Measurements from ENCODE around the gene DDX11.
"Not testable (repeated sequence)": the region's sequence is repeated elsewhere in the genome, so short reads cannot be mapped to it uniquely, and the experiment has no call there.

The DDX11 gene

GRCh38 chr12:31073527-31074332 lies at the start of gene DDX11:
Gene DDX11, plus strand, starts transcription at chr12:31073860. Its CDS starts 4,534 bp downstream, at chr12:31078394.
- H3K9me3 Mint-ChIP-seq, H3K27me3 Mint-ChIP-seq: not testable (repeated sequence)
- peaks cover 37% of the 10 kb centered on the region for H3K4me1 Mint-ChIP-seq (ENCODE audit: low read depth)
- H3K27ac Mint-ChIP-seq: peak within 1 kb of the TSS; percentile 98
- peaks cover 25% of the 10 kb centered on the region for H3K36me3 Mint-ChIP-seq (ENCODE audit: low read depth)
- H3K4me3 Mint-ChIP-seq: peak within 1 kb of the TSS; percentile 98

GRCh38 chr12:31026202-31026601 lies 47.5 kb upstream of the DDX11 start:
- no peaks in the 10 kb centered on the region for H3K4me1 Mint-ChIP-seq (ENCODE audit: low read depth)
- no peak overlapping the region for H3K4me3 Mint-ChIP-seq

GRCh38 chr12:31027006-31027405 lies 46.7 kb upstream of the DDX11 start:
- H3K36me3 Mint-ChIP-seq (ENCODE audit: low read depth); H3K27me3 Mint-ChIP-seq; H3K9me3 Mint-ChIP-seq; H3K4me3 Mint-ChIP-seq; H3K4me1 Mint-ChIP-seq (ENCODE audit: low read depth); H3K27ac Mint-ChIP-seq: not testable (repeated sequence)

More at GRCh38 chr12:31026202-31026601, 47.5 kb upstream of the DDX11 start:
- Mint-ChIP-seq H3K9me3 (no peaks in the 10 kb centered on the region), H3K27me3 (no peaks in the 10 kb centered on the region), H3K27ac (no peak overlapping the region), H3K36me3 (ENCODE audit: low read depth) (no peaks in the 10 kb centered on the region)

GRCh38 chr12:31029468-31029867 lies 44.2 kb upstream of the DDX11 start:
- Mint-ChIP-seq H3K27ac (no peak overlapping the region), H3K4me1 (ENCODE audit: low read depth) (no peaks in the 10 kb centered on the region)

GRCh38 chr12:31029916-31030562 lies 43.6 kb upstream of the DDX11 start:
- H3K27me3 Mint-ChIP-seq: no peaks in the 10 kb centered on the region
- no peaks in the 10 kb centered on the region for H3K4me1 Mint-ChIP-seq (ENCODE audit: low read depth)
- no peaks in the 10 kb centered on the region for H3K9me3 Mint-ChIP-seq
- no peaks in the 10 kb centered on the region for H3K36me3 Mint-ChIP-seq (ENCODE audit: low read depth)
- no peak overlapping the region for H3K4me3 Mint-ChIP-seq
- H3K27ac Mint-ChIP-seq: no peak overlapping the region

More at GRCh38 chr12:31029468-31029867, 44.2 kb upstream of the DDX11 start:
- H3K4me3 Mint-ChIP-seq: no peak overlapping the region
- H3K36me3 Mint-ChIP-seq (ENCODE audit: low read depth): no peaks in the 10 kb centered on the region
- no peaks in the 10 kb centered on the region for H3K9me3 Mint-ChIP-seq
- no peaks in the 10 kb centered on the region for H3K27me3 Mint-ChIP-seq

- Mint-ChIP-seq H3K4me1 (ENCODE audit: low read depth) (no peaks in the 10 kb centered on the region), H3K27ac (no peak overlapping the region), H3K27me3 (no peaks in the 10 kb centered on the region), H3K36me3 (ENCODE audit: low read depth) (no peaks in the 10 kb centered on the region), H3K9me3 (no peaks in the 10 kb centered on the region), H3K4me3 (no peak overlapping the region)
These were observed 41.7 kb upstream of the DDX11 start for GRCh38 chr12:31031951-31032335.

GRCh38 chr12:31033146-31033545 lies 40.5 kb upstream of the DDX11 start:
- no peaks in the 10 kb centered on the region for H3K9me3 Mint-ChIP-seq
- H3K4me1 Mint-ChIP-seq (ENCODE audit: low read depth): no peaks in the 10 kb centered on the region
- no peak overlapping the region for H3K4me3 Mint-ChIP-seq
- H3K27ac Mint-ChIP-seq: no peak overlapping the region
- peaks cover 5% of the 10 kb centered on the region for H3K27me3 Mint-ChIP-seq
- no peaks in the 10 kb centered on the region for H3K36me3 Mint-ChIP-seq (ENCODE audit: low read depth)

GRCh38 chr12:31033681-31034080 lies 40.0 kb upstream of the DDX11 start:
- no peak overlapping the region for H3K27ac Mint-ChIP-seq
- no peaks in the 10 kb centered on the region for H3K9me3 Mint-ChIP-seq

GRCh38 chr12:31034372-31034771 lies 39.3 kb upstream of the DDX11 start:
- H3K4me3 Mint-ChIP-seq: no peak overlapping the region
- no peak overlapping the region for H3K27ac Mint-ChIP-seq
- H3K36me3 Mint-ChIP-seq (ENCODE audit: low read depth): no peaks in the 10 kb centered on the region
- no peaks in the 10 kb centered on the region for H3K4me1 Mint-ChIP-seq (ENCODE audit: low read depth)
- H3K27me3 Mint-ChIP-seq: peaks cover 6% of the 10 kb centered on the region
- no peaks in the 10 kb centered on the region for H3K9me3 Mint-ChIP-seq

More at GRCh38 chr12:31033681-31034080, 40.0 kb upstream of the DDX11 start:
- Mint-ChIP-seq H3K36me3 (ENCODE audit: low read depth) (no peaks in the 10 kb centered on the region), H3K27me3 (peaks cover 6% of the 10 kb centered on the region), H3K4me3 (no peak overlapping the region), H3K4me1 (ENCODE audit: low read depth) (no peaks in the 10 kb centered on the region)

- Mint-ChIP-seq H3K4me1 (ENCODE audit: low read depth) (no peaks in the 10 kb centered on the region), H3K27ac (no peak overlapping the region), H3K36me3 (ENCODE audit: low read depth) (no peaks in the 10 kb centered on the region), H3K27me3 (peaks cover 6% of the 10 kb centered on the region), H3K9me3 (no peaks in the 10 kb centered on the region), H3K4me3 (no peak overlapping the region)
These were observed 38.4 kb upstream of the DDX11 start for GRCh38 chr12:31035226-31035625.

GRCh38 chr12:31035967-31036665 lies 37.5 kb upstream of the DDX11 start:
- Mint-ChIP-seq H3K27ac (no peak overlapping the region), H3K27me3 (peaks cover 6% of the 10 kb centered on the region), H3K36me3 (ENCODE audit: low read depth) (no peaks in the 10 kb centered on the region), H3K9me3 (no peaks in the 10 kb centered on the region), H3K4me3 (no peak overlapping the region), H3K4me1 (ENCODE audit: low read depth) (no peaks in the 10 kb centered on the region)

GRCh38 chr12:31037028-31037427 lies 36.6 kb upstream of the DDX11 start:
- Mint-ChIP-seq H3K36me3 (ENCODE audit: low read depth) (no peaks in the 10 kb centered on the region), H3K4me3 (no peak overlapping the region), H3K27me3 (peaks cover 6% of the 10 kb centered on the region), H3K4me1 (ENCODE audit: low read depth) (no peaks in the 10 kb centered on the region), H3K9me3 (no peaks in the 10 kb centered on the region), H3K27ac (no peak overlapping the region)

- H3K36me3 Mint-ChIP-seq (ENCODE audit: low read depth): no peaks in the 10 kb centered on the region
- H3K27me3 Mint-ChIP-seq: peaks cover 6% of the 10 kb centered on the region
- H3K4me1 Mint-ChIP-seq (ENCODE audit: low read depth): no peaks in the 10 kb centered on the region
- no peak overlapping the region for H3K4me3 Mint-ChIP-seq
- H3K27ac Mint-ChIP-seq: no peak overlapping the region
- H3K9me3 Mint-ChIP-seq: no peaks in the 10 kb centered on the region
These were observed 35.7 kb upstream of the DDX11 start for GRCh38 chr12:31037931-31038330.

- no peak overlapping the region for H3K27ac Mint-ChIP-seq
These were observed 32.6 kb upstream of the DDX11 start for GRCh38 chr12:31041033-31041564.

GRCh38 chr12:31050143-31050542 lies 23.5 kb upstream of the DDX11 start:
- H3K27ac Mint-ChIP-seq; H3K36me3 Mint-ChIP-seq (ENCODE audit: low read depth); H3K4me3 Mint-ChIP-seq; H3K9me3 Mint-ChIP-seq; H3K27me3 Mint-ChIP-seq: not testable (repeated sequence)
- peaks cover 41% of the 10 kb centered on the region for H3K4me1 Mint-ChIP-seq (ENCODE audit: low read depth)

More at GRCh38 chr12:31041033-31041564, 32.6 kb upstream of the DDX11 start:
- Mint-ChIP-seq H3K4me1 (ENCODE audit: low read depth) (no peaks in the 10 kb centered on the region), H3K9me3 (no peaks in the 10 kb centered on the region), H3K4me3 (no peak overlapping the region), H3K27me3 (peaks cover 6% of the 10 kb centered on the region), H3K36me3 (ENCODE audit: low read depth) (no peaks in the 10 kb centered on the region)
